Upper lobe of left lung (tissue), 4 donors: Measurements from ENCODE around the gene SMAD9.

Source experiments
- CTCF ChIP-seq, 6 experiments: fragments of 450-650 bp in 4 of 6; fragments of 200-600 bp in 2 of 6; sonication (generic) in 2 of 6; IDR thresholded peaks; one replicate each; pipeline ENCODE4 v1.5.1; 2016 to 2019; ENCODE audit warnings: antibody characterized with exemption in 6 of 6
- EP300 ChIP-seq, 4 donors: sonication (generic); formaldehyde crosslinking; IDR thresholded peaks; one replicate each; pipeline ENCODE4 v1.5.1; 2017; ENCODE audit warnings: antibody characterized with exemption in 4 of 4, control low read depth in 2 of 4
- POLR2A ChIP-seq, 4 donors: fragments of 450-650 bp; IDR thresholded peaks; one replicate each; pipeline ENCODE4 v1.5.1; 2016 to 2017; ENCODE audit warnings: antibody characterized with exemption in 4 of 4, mild to moderate bottlenecking in 2 of 4
- POLR2AphosphoS5 ChIP-seq, 2 donors: sonication (generic); formaldehyde crosslinking; IDR thresholded peaks; one replicate each; pipeline ENCODE4 v1.5.1; 2017; ENCODE audit warnings: antibody characterized with exemption in 2 of 2

- TF ChIP-seq EP300 (IDR thresholded peaks at IDR 0.05) (no peak), CTCF (IDR thresholded peaks at IDR 0.05) (no peak), POLR2A (IDR thresholded peaks at IDR 0.05) (no peak), POLR2AphosphoS5 (IDR thresholded peaks at IDR 0.05) (no peak)
Measured at GRCh38 chr13:36915896-36916640, 4.0 kb downstream of the SMAD9 start.
